ENCODE data around the gene AMMECR1.

Gene AMMECR1

GRCh38 chrX:110171442-110171841 lies 146.4 kb downstream of the AMMECR1 start:
- no peak for TF ChIP-seq CTCF (IDR thresholded peaks at IDR 0.05; ENCODE audit: extremely low read depth, missing control alignments)
- no peak for DNase-seq (ENCODE audit: low spot score)

- no peak for TF ChIP-seq CTCF (IDR thresholded peaks at IDR 0.05; ENCODE audit: extremely low read depth, missing control alignments)
- DNase-seq (ENCODE audit: low spot score): no peak
These were observed 147.9 kb downstream of the AMMECR1 start for GRCh38 chrX:110170029-110170428.

- DNase-seq (ENCODE audit: low spot score): no peak
- no peak for TF ChIP-seq CTCF (IDR thresholded peaks at IDR 0.05; ENCODE audit: extremely low read depth, missing control alignments)
These were observed 149.3 kb downstream of the AMMECR1 start for GRCh38 chrX:110168585-110168984.

GRCh38 chrX:110167952-110168451 lies 149.9 kb downstream of the AMMECR1 start:
- DNase-seq (ENCODE audit: low spot score): peak; percentile 16
- TF ChIP-seq CTCF (IDR thresholded peaks at IDR 0.05; ENCODE audit: extremely low read depth, missing control alignments): peak; percentile 50

GRCh38 chrX:110163488-110163887 lies 154.4 kb downstream of the AMMECR1 start:
- TF ChIP-seq CTCF (IDR thresholded peaks at IDR 0.05; ENCODE audit: extremely low read depth, missing control alignments): no peak
- no peak for DNase-seq (ENCODE audit: low spot score)

- DNase-seq (ENCODE audit: low spot score): no peak
These were observed 155.0 kb downstream of the AMMECR1 start for GRCh38 chrX:110162867-110163266.

GRCh38 chrX:110162131-110162530 lies 155.8 kb downstream of the AMMECR1 start:
- no peak for DNase-seq (ENCODE audit: low spot score)
- TF ChIP-seq CTCF (IDR thresholded peaks at IDR 0.05; ENCODE audit: extremely low read depth, missing control alignments): no peak

More at GRCh38 chrX:110162867-110163266, 155.0 kb downstream of the AMMECR1 start:
- TF ChIP-seq CTCF (IDR thresholded peaks at IDR 0.05; ENCODE audit: extremely low read depth, missing control alignments): no peak
